Neural cell (in vitro differentiated cells): ENCODE data around the gene DGCR8. TPM values are rescaled to one million over a fixed set of nuclear protein-coding genes. Genes with fewer than 3 reads are reported as not detected.

Experiments
- H2AFZ ChIP-seq: fragments of 200-600, 300-800 bp; sonication (generic), shearing (Covaris generic); 2 replicates; pipeline ENCODE4 v1.6.0; 2014; ENCODE audit warnings: low read depth, mild to moderate bottlenecking, antibody characterized with exemption, low read length, moderate library complexity
- H3F3A ChIP-seq: fragments of 200-600 bp; shearing (Covaris generic); 2 replicates; pipeline ENCODE4 v1.6.1; 2016; ENCODE audit warnings: mild to moderate bottlenecking, moderate library complexity, mixed read lengths, antibody characterized with exemption, low read length; ENCODE audit not compliant: insufficient read depth, poor library complexity, severe bottlenecking
- H3K27ac ChIP-seq: fragments of 200-600, 300-800 bp; sonication (generic), shearing (Covaris generic); 2 replicates; pipeline ENCODE4 v1.5.1; 2014; ENCODE audit warnings: mild to moderate bottlenecking, low read length, moderate library complexity
- H3K27me3 ChIP-seq: fragments of 300-800, 200-600 bp; sonication (generic), shearing (Covaris generic); 2 replicates; pipeline ENCODE4 v1.6.0; 2014; ENCODE audit warnings: mild to moderate bottlenecking, low read depth, low read length, moderate library complexity; ENCODE audit not compliant: insufficient read depth
- H3K36me3 ChIP-seq: fragments of 300-800, 200-600 bp; sonication (generic), shearing (Covaris generic); 2 replicates; pipeline ENCODE4 v1.5.1; 2014; ENCODE audit warnings: mild to moderate bottlenecking, antibody characterized with exemption, low read length, moderate library complexity; ENCODE audit not compliant: insufficient read depth
- H3K4me2 ChIP-seq: fragments of 300-800, 200-600 bp; sonication (generic), shearing (Covaris generic); 2 replicates; pipeline ENCODE4 v1.6.0; 2014; ENCODE audit warnings: mild to moderate bottlenecking, low read length
- H3K4me3 ChIP-seq: fragments of 300-800, 200-600 bp; sonication (generic), shearing (Covaris generic); 2 replicates; pipeline ENCODE4 v1.5.1; 2014; ENCODE audit warnings: mild to moderate bottlenecking, low read length, moderate library complexity
- H3K79me2 ChIP-seq: fragments of 200-600 bp; shearing (Covaris generic); replicated peaks from 2 replicates; pipeline ENCODE4 v1.6.0; 2014; ENCODE audit warnings: mild to moderate bottlenecking, low read length, moderate library complexity; ENCODE audit not compliant: insufficient read depth
- H3K9ac ChIP-seq: fragments of 300-800, 200-600 bp; sonication (generic), shearing (Covaris generic); 2 replicates; pipeline ENCODE4 v1.6.1; 2016; ENCODE audit warnings: mild to moderate bottlenecking, low read length, mixed read lengths
- H3K9me2 ChIP-seq: fragments of 200-600 bp; shearing (Covaris generic); 2 replicates; pipeline ENCODE4 v1.6.1; 2016; ENCODE audit warnings: mild to moderate bottlenecking, low read length, mixed read lengths; ENCODE audit not compliant: insufficient read depth
- H3K9me3 ChIP-seq: fragments of 200-600, 300-800 bp; sonication (generic), shearing (Covaris generic); 2 replicates; pipeline ENCODE4 v1.6.1; 2016; ENCODE audit warnings: mild to moderate bottlenecking, mixed run types, low read length, moderate library complexity, mixed read lengths
- H4K20me1 ChIP-seq: fragments of 200-600 bp; shearing (Covaris generic); 2 replicates; pipeline ENCODE4 v1.6.1; 2016; ENCODE audit warnings: mild to moderate bottlenecking, mixed run types; ENCODE audit not compliant: insufficient read depth
- CTCF ChIP-seq: fragments of 450-650 bp; IDR thresholded peaks from 2 replicates; pipeline ENCODE4 v1.5.1; 2014; ENCODE audit warnings: antibody characterized with exemption, mild to moderate bottlenecking, moderate library complexity; ENCODE audit not compliant: poor library complexity, severe bottlenecking
- EP300 ChIP-seq: fragments of 450-650 bp; conservative IDR thresholded peaks from 2 replicates; pipeline ENCODE4 v1.6.1; 2014; ENCODE audit warnings: antibody characterized with exemption, mild to moderate bottlenecking, moderate library complexity; ENCODE audit not compliant: poor library complexity, severe bottlenecking
- EZH2 ChIP-seq: fragments of 200-600, 300-800 bp; shearing (Covaris generic), sonication (generic); IDR thresholded peaks from 2 replicates; pipeline ENCODE4 v1.6.1; 2014; ENCODE audit warnings: antibody characterized with exemption, low read length, borderline replicate concordance, mild to moderate bottlenecking; ENCODE audit not compliant: insufficient read depth, poor library complexity, severe bottlenecking
- MXI1 ChIP-seq: fragments of 450-650 bp; conservative IDR thresholded peaks from 2 replicates; pipeline ENCODE4 v1.6.1; 2014; ENCODE audit warnings: antibody characterized with exemption, mild to moderate bottlenecking; ENCODE audit not compliant: poor library complexity, severe bottlenecking
- POLR2AphosphoS5 ChIP-seq: IDR thresholded peaks from 2 replicates; pipeline ENCODE4 v1.6.1; 2012
- RAD21 ChIP-seq: fragments of 450-650 bp; conservative IDR thresholded peaks from 2 replicates; pipeline ENCODE4 v1.6.1; 2014; ENCODE audit warnings: antibody characterized with exemption, mild to moderate bottlenecking, moderate library complexity
- REST ChIP-seq: IDR thresholded peaks from 2 replicates; pipeline ENCODE4 v1.6.1; 2012; ENCODE audit warnings: borderline replicate concordance
- SMC3 ChIP-seq: fragments of 450-650 bp; conservative IDR thresholded peaks from 2 replicates; pipeline ENCODE4 v1.6.1; 2014; ENCODE audit warnings: antibody characterized with exemption, mild to moderate bottlenecking, moderate library complexity; ENCODE audit not compliant: poor library complexity
- TAF1 ChIP-seq: IDR thresholded peaks from 2 replicates; pipeline ENCODE4 v1.6.1; 2012; ENCODE audit warnings: low read depth
- polyA plus RNA-seq: library from polyadenylated mRNA; depleted of rRNA; stranded (reverse); fragments of >200 nt; gene quantifications from 2 replicates; pipeline ENCODE4 v1.2.3, GENCODE V29; 2014

Gene DGCR8
- polyA plus RNA-seq, 1 donor from 2014 or later = 48.9 TPM

GRCh38 chr22:20156611-20157429 lies 76.8 kb downstream of the DGCR8 start (continued):
- TF ChIP-seq REST = no peak
- TF ChIP-seq RAD21 = peak; percentile 100

GRCh38 chr22:20157430-20158183 lies 77.6 kb downstream of the DGCR8 start:
- H3K4me3 ChIP-seq = no peak overlapping the region
- TF ChIP-seq EP300 = no peak
- TF ChIP-seq SMC3 = no peak
- no peak for TF ChIP-seq EZH2
- no peak for TF ChIP-seq TAF1
- no peak for TF ChIP-seq MXI1
- TF ChIP-seq REST = no peak
- no peak for TF ChIP-seq RAD21
- TF ChIP-seq POLR2AphosphoS5 = no peak
- no peak for TF ChIP-seq CTCF
- no peaks in the 10 kb centered on the region for H3F3A ChIP-seq
- H3K79me2 ChIP-seq = no peaks in the 10 kb centered on the region
- no peaks in the 10 kb centered on the region for H3K27me3 ChIP-seq
- H3K9me2 ChIP-seq = no peaks in the 10 kb centered on the region
- no peak overlapping the region for H3K4me2 ChIP-seq
- H3K9ac ChIP-seq = no peak overlapping the region
- H2AFZ ChIP-seq = no peak overlapping the region
- H3K9me3 ChIP-seq = no peaks in the 10 kb centered on the region
- no peak overlapping the region for H3K27ac ChIP-seq
- H3K36me3 ChIP-seq = no peaks in the 10 kb centered on the region
- H4K20me1 ChIP-seq = no peaks in the 10 kb centered on the region
